K562 (cell line): ENCODE results near the gene TCIRG1. TPM values are rescaled to one million over a fixed set of nuclear protein-coding genes. Genes with fewer than 3 reads are reported as not detected.

Experiments used
- CTBP1 ChIP-seq: fragments of 450-650 bp; IDR thresholded peaks from 2 replicates; pipeline ENCODE4 v1.6.1; 2016; ENCODE audit warnings: borderline replicate concordance
- DMBX1 ChIP-seq: fragments of 250-450 bp; sonication (Bioruptor Pico); IDR thresholded peaks from 2 replicates; pipeline ENCODE4 v1.8.0; 2022; ENCODE audit warnings: inconsistent platforms, mild to moderate bottlenecking, moderate library complexity, borderline replicate concordance
- FOXM1 ChIP-seq, 2 experiments: fragments of 450-650 bp in 1 of 2; sonication (generic) in 1 of 2; formaldehyde crosslinking in 1 of 2; IDR thresholded peaks; 2 replicates each; pipeline versions ENCODE4 v1.6.1 to v1.9.0; 2017 to 2022; ENCODE audit warnings: low read depth in 2 of 2, mild to moderate bottlenecking in 2 of 2, missing genetic modification reagents in 1 of 2, moderate library complexity in 1 of 2
- GABPB1 ChIP-seq: sonication (generic); formaldehyde crosslinking; IDR thresholded peaks from 2 replicates; pipeline ENCODE4 v1.8.0; 2022; ENCODE audit warnings: mild to moderate bottlenecking, missing genetic modification reagents
- IRF2 ChIP-seq: sonication (generic); formaldehyde crosslinking; IDR thresholded peaks from 2 replicates; pipeline ENCODE4 v1.8.1; 2022; ENCODE audit warnings: mild to moderate bottlenecking, missing genetic modification reagents
- PCBP2 ChIP-seq: fragments of 200-400 bp; formaldehyde crosslinking; IDR thresholded peaks from 2 replicates; pipeline ENCODE4 v1.6.1; 2018; ENCODE audit warnings: low read length, low read depth, mild to moderate bottlenecking, moderate library complexity; ENCODE audit not compliant: poor library complexity, severe bottlenecking
- POU5F1 ChIP-seq: fragments of 150-350 bp; IDR thresholded peaks from 2 replicates; pipeline ENCODE4 v1.6.1; 2014; ENCODE audit warnings: borderline replicate concordance, low read length, low read depth, mild to moderate bottlenecking; ENCODE audit not compliant: partially characterized antibody
- SMAD4 ChIP-seq: fragments of 250-450 bp; sonication (Bioruptor Pico); conservative IDR thresholded peaks from 2 replicates; pipeline ENCODE4 v1.8.0; 2021; ENCODE audit warnings: inconsistent platforms, mild to moderate bottlenecking, moderate library complexity
- SMARCA4 ChIP-seq: fragments of 450-650 bp; IDR thresholded peaks from 2 replicates; pipeline ENCODE4 v1.6.1; 2016
- SRSF7 ChIP-seq: fragments of 200-400 bp; formaldehyde crosslinking; optimal IDR thresholded peaks from 2 replicates; pipeline ENCODE3; 2017; ENCODE audit warnings: mild to moderate bottlenecking, low read depth, low read length
- STAG1 ChIP-seq: sonication (generic); formaldehyde crosslinking; IDR thresholded peaks from 2 replicates; pipeline ENCODE4 v1.5.0; 2020; ENCODE audit warnings: missing genetic modification reagents, borderline replicate concordance
- ZNF12 ChIP-seq: sonication (generic); formaldehyde crosslinking; IDR thresholded peaks from 2 replicates; pipeline ENCODE4 v1.4.0; 2020; ENCODE audit warnings: mild to moderate bottlenecking, missing genetic modification reagents
- ZNF197 ChIP-seq: fragments of 200-800 bp; sonication (Bioruptor generic); IDR thresholded peaks from 2 replicates; pipeline ENCODE4 v1.6.1; 2016; ENCODE audit warnings: low read depth, missing genetic modification characterization, missing compliant biosample characterization
- ZNF274 ChIP-seq: IDR thresholded peaks from 2 replicates; pipeline ENCODE4 v1.6.1; 2011; ENCODE audit warnings: low read depth, mild to moderate bottlenecking, low read length, moderate library complexity, borderline replicate concordance
- ZNF354B ChIP-seq: fragments of 250-450 bp; sonication (Bioruptor Pico); IDR thresholded peaks from 2 replicates; pipeline ENCODE4 v1.4.0; 2020
- ZNF609 ChIP-seq: sonication (generic); formaldehyde crosslinking; IDR thresholded peaks from 2 replicates; pipeline ENCODE4 v1.8.1; 2023; ENCODE audit warnings: missing genetic modification reagents, mild to moderate bottlenecking, borderline replicate concordance
- ZNF76 ChIP-seq: fragments of 250-450 bp; sonication (Bioruptor Pico); IDR thresholded peaks from 2 replicates; pipeline ENCODE4 v1.4.0; 2020; ENCODE audit warnings: mild to moderate bottlenecking, moderate library complexity, borderline replicate concordance
- ZNF785 ChIP-seq: fragments of 250-450 bp; sonication (Bioruptor Pico); IDR thresholded peaks from 2 replicates; pipeline ENCODE4 v1.4.0; 2020; ENCODE audit warnings: mild to moderate bottlenecking
- polyA plus RNA-seq, 8 experiments: library from polyadenylated mRNA; depleted of rRNA in 4 of 8; stranded (reverse) in 5 of 8; unstranded in 3 of 8; fragments of >200 nt; fragmentation: Nextera tagmentation in 2 of 8; fragmentation: Illumina TruSeq in 1 of 8; extraction: Ambion mirVana in 2 of 8; extraction: Trizol in 1 of 8; gene quantifications; 2 replicates each; pipeline versions ENCODE4 v1.2.1 to v1.2.3, GENCODE V29; 2011 to 2014; ENCODE audit warnings: inconsistent platforms in 1 of 8, missing spikeins in 1 of 8
- total RNA-seq, 7 experiments: library from RNA; depleted of rRNA in 6 of 7; stranded (reverse); fragments of >200 nt in 6 of 7; fragmentation: Illumina TruSeq in 2 of 7; extraction: Trizol in 2 of 7; gene quantifications; 2 replicates each; pipeline versions ENCODE4 v1.2.1 to v1.2.3, GENCODE V29; 2011 to 2021; ENCODE audit warnings: low replicate concordance in 1 of 7
- TF ChIP-seq, protein P1 (sequence below): fragments of 450-650 bp; formaldehyde crosslinking; IDR thresholded peaks from 2 replicates; pipeline ENCODE4 v1.4.0; 2020; ENCODE audit warnings: mild to moderate bottlenecking
- TF ChIP-seq, protein P2 (sequence below): fragments of 200-400 bp; formaldehyde crosslinking; IDR thresholded peaks from 2 replicates; pipeline ENCODE4 v1.6.1; 2017; ENCODE audit warnings: mild to moderate bottlenecking, low read depth, low read length, moderate library complexity

The TCIRG1 gene
- total and polyA plus RNA-seq, 9 of the 15 experiments (the other 6 are each of a cell fraction or from before 2014, with no cell fraction given), result 0.49 to 143 (median 24.4) TPM

DNA sequence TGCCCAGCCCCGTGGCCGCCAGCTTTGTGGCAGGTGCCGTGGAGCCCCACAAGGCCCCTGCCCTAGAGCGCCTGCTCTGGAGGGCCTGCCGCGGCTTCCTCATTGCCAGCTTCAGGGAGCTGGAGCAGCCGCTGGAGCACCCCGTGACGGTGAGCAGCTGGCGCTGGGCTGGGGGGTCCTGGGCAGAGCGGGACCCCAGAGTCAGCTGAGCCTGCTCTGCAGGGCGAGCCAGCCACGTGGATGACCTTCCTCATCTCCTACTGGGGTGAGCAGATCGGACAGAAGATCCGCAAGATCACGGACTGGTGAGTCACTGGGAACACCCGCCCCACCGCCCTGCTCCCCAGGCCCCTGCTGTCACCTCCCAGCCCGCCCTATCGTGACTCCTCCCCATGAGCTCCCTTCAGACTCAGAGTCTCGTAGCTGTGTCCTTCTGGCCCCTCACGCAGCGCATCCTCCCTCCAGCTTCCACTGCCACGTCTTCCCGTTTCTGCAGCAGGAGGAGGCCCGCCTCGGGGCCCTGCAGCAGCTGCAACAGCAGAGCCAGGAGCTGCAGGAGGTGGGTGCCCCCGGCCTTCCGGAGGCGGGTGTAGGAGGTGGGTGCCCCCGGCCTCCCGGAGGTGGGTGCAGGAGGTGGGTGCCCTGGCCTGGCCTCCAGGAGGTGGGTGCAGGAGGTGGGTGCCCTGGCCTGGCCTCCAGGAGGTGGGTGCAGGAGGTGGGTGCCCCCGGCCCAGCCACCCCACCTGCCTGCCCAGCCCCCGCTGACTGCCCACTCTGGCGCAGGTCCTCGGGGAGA lies 4.7 kb downstream of the TCIRG1 start (continued):
- TF ChIP-seq ZNF609, result no peak
- TF ChIP-seq ZNF274, result no peak
- TF ChIP-seq PCBP2, result no peak
- TF ChIP-seq ZNF197 (CRISPR knock-in tag), result no peak
- no peak for TF ChIP-seq ZNF785
- TF ChIP-seq STAG1 (CRISPR knock-in tag), result no peak
- peak; percentile 58 for TF ChIP-seq SMARCA4
- no peak for TF ChIP-seq ZNF12
- no peak for TF ChIP-seq ZNF354B
- TF ChIP-seq SRSF7, result no peak
- peak; percentile 24; the same call in 1 of the 2 replicates for TF ChIP-seq CTBP1
- TF ChIP-seq GABPB1 (CRISPR knock-in tag), result peak; percentile 70
- TF ChIP-seq IRF2, result no peak
- TF ChIP-seq SMAD4 (CRISPR knock-in tag), result peak; percentile 42; the same call in 1 of the 2 replicates
- TF ChIP-seq, protein P1, sequence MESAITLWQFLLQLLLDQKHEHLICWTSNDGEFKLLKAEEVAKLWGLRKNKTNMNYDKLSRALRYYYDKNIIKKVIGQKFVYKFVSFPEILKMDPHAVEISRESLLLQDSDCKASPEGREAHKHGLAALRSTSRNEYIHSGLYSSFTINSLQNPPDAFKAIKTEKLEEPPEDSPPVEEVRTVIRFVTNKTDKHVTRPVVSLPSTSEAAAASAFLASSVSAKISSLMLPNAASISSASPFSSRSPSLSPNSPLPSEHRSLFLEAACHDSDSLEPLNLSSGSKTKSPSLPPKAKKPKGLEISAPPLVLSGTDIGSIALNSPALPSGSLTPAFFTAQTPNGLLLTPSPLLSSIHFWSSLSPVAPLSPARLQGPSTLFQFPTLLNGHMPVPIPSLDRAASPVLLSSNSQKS, result no peak
- TF ChIP-seq ZNF76, result no peak
- TF ChIP-seq, protein P2, sequence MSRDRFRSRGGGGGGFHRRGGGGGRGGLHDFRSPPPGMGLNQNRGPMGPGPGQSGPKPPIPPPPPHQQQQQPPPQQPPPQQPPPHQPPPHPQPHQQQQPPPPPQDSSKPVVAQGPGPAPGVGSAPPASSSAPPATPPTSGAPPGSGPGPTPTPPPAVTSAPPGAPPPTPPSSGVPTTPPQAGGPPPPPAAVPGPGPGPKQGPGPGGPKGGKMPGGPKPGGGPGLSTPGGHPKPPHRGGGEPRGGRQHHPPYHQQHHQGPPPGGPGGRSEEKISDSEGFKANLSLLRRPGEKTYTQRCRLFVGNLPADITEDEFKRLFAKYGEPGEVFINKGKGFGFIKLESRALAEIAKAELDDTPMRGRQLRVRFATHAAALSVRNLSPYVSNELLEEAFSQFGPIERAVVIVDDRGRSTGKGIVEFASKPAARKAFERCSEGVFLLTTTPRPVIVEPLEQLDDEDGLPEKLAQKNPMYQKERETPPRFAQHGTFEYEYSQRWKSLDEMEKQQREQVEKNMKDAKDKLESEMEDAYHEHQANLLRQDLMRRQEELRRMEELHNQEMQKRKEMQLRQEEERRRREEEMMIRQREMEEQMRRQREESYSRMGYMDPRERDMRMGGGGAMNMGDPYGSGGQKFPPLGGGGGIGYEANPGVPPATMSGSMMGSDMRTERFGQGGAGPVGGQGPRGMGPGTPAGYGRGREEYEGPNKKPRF, result no peak
- TF ChIP-seq FOXM1 (IDR thresholded peaks at IDR 0.05; ENCODE audit: low read depth), result no peak
- TF ChIP-seq FOXM1 (CRISPR knock-in tag; IDR thresholded peaks at IDR 0.05; ENCODE audit: low read depth), result no peak
- TF ChIP-seq POU5F1, result no peak
- TF ChIP-seq DMBX1, result no peak
